PFSK-1 (cell line): ENCODE results near the gene PDCD2L.

ENCODE experiments used
- POLR2AphosphoS5 ChIP-seq: IDR thresholded peaks from 2 replicates; pipeline ENCODE4 v1.6.1; 2012; ENCODE audit warnings: low read depth, mild to moderate bottlenecking, control low read depth, low read length, moderate library complexity
- SIN3A ChIP-seq: IDR thresholded peaks from 2 replicates; pipeline ENCODE4 v1.6.1; 2012; ENCODE audit warnings: mild to moderate bottlenecking, low read length, moderate library complexity, borderline replicate concordance; ENCODE audit not compliant: insufficient read depth
- TAF1 ChIP-seq: IDR thresholded peaks from 2 replicates; pipeline ENCODE4 v1.6.1; 2012; ENCODE audit warnings: low read length, control low read depth, borderline replicate concordance; ENCODE audit not compliant: insufficient read depth

- TF ChIP-seq SIN3A (no peak), POLR2AphosphoS5 (no peak), TAF1 (no peak)
These were observed 4.2 kb downstream of the PDCD2L start for GRCh38 chr19:34408411-34408810.
